ENCODE measurements around the gene SLC35F6.
"Not testable (repeated sequence)": the region's sequence is repeated elsewhere in the genome, so short reads cannot be mapped to it uniquely, and the experiment has no call there.

The SLC35F6 gene

GRCh38 chr2:26754972-26755670 is 9.0 kb upstream of the SLC35F6 start:
- no peak for DNase-seq (ENCODE audit: low read depth in 4 of 4, low spot score in 1 of 4)

- no peak for DNase-seq (ENCODE audit: low read depth in 4 of 4, low spot score in 1 of 4)
Observed at GRCh38 chr2:26756337-26756736, 7.7 kb upstream of the SLC35F6 start.

GRCh38 chr2:26757873-26758789 is 6.0 kb upstream of the SLC35F6 start:
- no peak for DNase-seq (ENCODE audit: low read depth in 4 of 4, low spot score in 1 of 4)

GRCh38 chr2:26758790-26759321 is 5.2 kb upstream of the SLC35F6 start:
- DNase-seq (ENCODE audit: low read depth in 4 of 4, low spot score in 1 of 4) = no peak

- no peak for DNase-seq (ENCODE audit: low read depth in 4 of 4, low spot score in 1 of 4)
Observed at GRCh38 chr2:26759845-26760244, 4.2 kb upstream of the SLC35F6 start.

- not testable (repeated sequence) for DNase-seq (ENCODE audit: low read depth in 4 of 4, low spot score in 1 of 4)
Observed at GRCh38 chr2:26760991-26761390, 3.1 kb upstream of the SLC35F6 start.

- no peak for DNase-seq (ENCODE audit: low read depth in 4 of 4, low spot score in 1 of 4)
Observed at GRCh38 chr2:26763019-26763418, 1.1 kb upstream of the SLC35F6 start.

- no peak for DNase-seq (ENCODE audit: low read depth in 4 of 4, low spot score in 1 of 4)
Observed at GRCh38 chr2:26764906-26765305, 822 bp downstream of the SLC35F6 start.

- DNase-seq (ENCODE audit: low read depth in 4 of 4, low spot score in 1 of 4) = no peak
Observed at GRCh38 chr2:26765475-26766200, 1.6 kb downstream of the SLC35F6 start.

GRCh38 chr2:26767129-26767528 is 3.0 kb downstream of the SLC35F6 start:
- no peak for DNase-seq (ENCODE audit: low read depth in 4 of 4, low spot score in 1 of 4)

- DNase-seq (ENCODE audit: low read depth in 4 of 4, low spot score in 1 of 4) = no peak
Observed at GRCh38 chr2:26767894-26768487, 3.9 kb downstream of the SLC35F6 start.

GRCh38 chr2:26768759-26769088 is 4.6 kb downstream of the SLC35F6 start:
- DNase-seq (ENCODE audit: low read depth in 4 of 4, low spot score in 1 of 4) = no peak

- no peak for DNase-seq (ENCODE audit: low read depth in 4 of 4, low spot score in 1 of 4)
Observed at GRCh38 chr2:26769089-26769761, 5.1 kb downstream of the SLC35F6 start.

- no peak for DNase-seq (ENCODE audit: low read depth in 4 of 4, low spot score in 1 of 4)
Observed at GRCh38 chr2:26770986-26771586, 7.0 kb downstream of the SLC35F6 start.

- DNase-seq (ENCODE audit: low read depth in 4 of 4, low spot score in 1 of 4) = no peak
Observed at GRCh38 chr2:26772064-26773001, 8.2 kb downstream of the SLC35F6 start.

GRCh38 chr2:26776195-26776800 is 12.2 kb downstream of the SLC35F6 start:
- no peak for DNase-seq (ENCODE audit: low read depth in 4 of 4, low spot score in 1 of 4)

GRCh38 chr2:26778098-26778497 is 14.0 kb downstream of the SLC35F6 start:
- DNase-seq (ENCODE audit: low read depth in 4 of 4, low spot score in 1 of 4) = no peak

GRCh38 chr2:26778507-26778906 is 14.4 kb downstream of the SLC35F6 start:
- DNase-seq (ENCODE audit: low read depth in 4 of 4, low spot score in 1 of 4) = no peak

Data from stimulated activated CD4-positive, alpha-beta T cell treated with anti-CD3 and anti-CD28 coated beads, Interleukin-1b, Interleukin-23, amount 100 ng/mL, for 24 hours (primary cell).